Brain microvascular endothelial cell (primary cell): Measurements from ENCODE around the gene CRYBG3.
"Not testable (repeated sequence)": the region's sequence is repeated elsewhere in the genome, so short reads cannot be mapped to it uniquely, and the experiment has no call there.

ENCODE experiments used
- DNase-seq: peaks from one replicate; pipeline ENCODE4 v3.0.0-alpha.2; 2020
- H3K27ac ChIP-seq: fragments of 250-450 bp; sonication (Bioruptor Pico); 2 replicates; pipeline ENCODE4 v1.5.1; 2020; ENCODE audit warnings: mild to moderate bottlenecking, moderate library complexity
- H3K27me3 ChIP-seq: fragments of 250-450 bp; sonication (Bioruptor Pico); replicated peaks from 2 replicates; pipeline ENCODE4 v1.5.1; 2020; ENCODE audit warnings: mild to moderate bottlenecking
- H3K36me3 ChIP-seq: fragments of 250-450 bp; sonication (Bioruptor Pico); replicated peaks from 2 replicates; pipeline ENCODE4 v1.5.1; 2020; ENCODE audit warnings: mild to moderate bottlenecking
- H3K4me3 ChIP-seq: 2 replicates; pipeline ENCODE4 v1.5.1; 2011; ENCODE audit warnings: low read depth, mild to moderate bottlenecking, control low read depth, low read length, moderate library complexity
- CTCF ChIP-seq: IDR thresholded peaks from 2 replicates; pipeline ENCODE4 v1.5.1; 2011; ENCODE audit warnings: low read depth, mild to moderate bottlenecking, moderate library complexity, low read length, control low read depth, inconsistent platforms; ENCODE audit errors: missing control alignments
- in situ Hi-C: cut with HindIII; loops from 2 replicates; pipeline ENCODE4 v1.10.0; 2017; ENCODE audit warnings: low sequenced_read_pairs, low pct_ligation_motif_present

CRYBG3 gene

GRCh38 chr3:97829198-97829597 lies 7.4 kb downstream of the CRYBG3 start:
- in situ Hi-C loops = no loop called here
- Histone ChIP-seq H3K4me3 (no peak overlapping the region), H3K27me3 (no peaks in the 10 kb centered on the region), H3K27ac (no peak overlapping the region), H3K36me3 (no peaks in the 10 kb centered on the region)
- no peak for DNase-seq
- TF ChIP-seq CTCF = no peak

DNA sequence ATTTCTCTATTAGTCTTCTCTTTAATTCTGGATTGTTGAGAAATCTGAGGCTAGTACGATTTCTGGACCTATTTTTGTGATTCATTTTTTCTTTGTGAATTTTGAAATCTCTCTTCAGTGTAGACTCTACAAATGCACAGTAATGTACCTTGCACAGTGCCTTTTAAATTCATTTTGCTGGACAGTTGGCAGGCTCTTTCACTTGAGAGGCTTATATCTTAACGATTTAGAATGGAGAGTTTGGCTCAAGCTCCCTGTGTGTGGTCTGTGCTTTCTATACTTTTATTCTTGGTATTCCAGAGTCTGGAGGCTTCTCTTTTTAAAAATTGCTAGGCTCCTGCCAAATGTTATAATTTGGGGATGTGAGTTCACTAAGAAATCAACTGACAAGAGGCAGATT lies 8.8 kb downstream of the CRYBG3 start:
- H3K27ac ChIP-seq = no peak overlapping the region
- no peaks in the 10 kb centered on the region for H3K36me3 ChIP-seq
- in situ Hi-C loops = no loop called here
- no peak for DNase-seq
- H3K27me3 ChIP-seq = no peaks in the 10 kb centered on the region
- no peak overlapping the region for H3K4me3 ChIP-seq
- TF ChIP-seq CTCF = no peak

DNA sequence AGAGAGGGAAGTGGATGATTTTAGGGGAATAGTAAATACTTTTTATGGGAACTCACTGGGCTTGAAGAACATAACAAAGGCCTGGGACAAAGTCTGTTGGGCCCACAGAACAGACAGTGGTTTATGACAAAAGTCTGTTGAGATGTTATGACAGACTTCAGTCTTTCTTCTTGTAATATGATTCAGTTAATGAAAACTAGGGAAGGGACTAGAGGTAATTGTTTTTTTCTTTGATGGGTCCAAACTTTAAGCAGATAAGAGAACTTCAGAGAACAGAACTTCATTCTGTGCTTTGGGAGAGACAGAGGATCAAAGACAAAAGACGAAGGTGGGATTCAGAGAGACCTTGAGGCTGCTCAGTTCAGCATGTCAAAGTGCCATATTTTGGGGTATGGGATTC lies 9.3 kb downstream of the CRYBG3 start:
- H3K4me3 ChIP-seq = no peak overlapping the region
- in situ Hi-C loops = no loop called here
- no peak for DNase-seq
- no peaks in the 10 kb centered on the region for H3K27me3 ChIP-seq
- H3K27ac ChIP-seq = no peak overlapping the region
- no peak for TF ChIP-seq CTCF
- no peaks in the 10 kb centered on the region for H3K36me3 ChIP-seq

DNA sequence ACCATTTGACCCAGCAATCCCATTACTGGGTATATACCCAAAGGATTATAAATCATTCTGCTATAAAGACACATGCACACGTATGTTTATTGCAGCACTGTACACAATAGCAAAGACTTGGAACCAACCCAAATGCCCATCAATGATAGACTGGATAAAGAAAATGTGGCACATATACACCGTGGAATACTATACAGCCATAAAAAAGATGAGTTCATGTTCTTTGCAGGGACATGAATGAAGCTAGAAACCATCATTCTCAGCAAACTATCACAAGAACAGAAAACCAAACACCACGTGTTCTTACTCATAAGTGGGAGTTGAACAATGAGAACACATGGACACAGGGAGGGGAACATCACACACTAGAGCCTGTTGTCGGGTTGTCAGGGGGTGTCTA lies 11.4 kb downstream of the CRYBG3 start:
- in situ Hi-C loops, H3K27ac ChIP-seq, H3K36me3 ChIP-seq, H3K27me3 ChIP-seq, H3K4me3 ChIP-seq, DNase-seq: not testable (repeated sequence)

- no peak for TF ChIP-seq CTCF
- H3K4me3 ChIP-seq = no peak overlapping the region
- no peaks in the 10 kb centered on the region for H3K36me3 ChIP-seq
- peak; percentile 63 for DNase-seq
- in situ Hi-C loops = no loop called here
- H3K27ac ChIP-seq = no peak overlapping the region
- H3K27me3 ChIP-seq = no peaks in the 10 kb centered on the region
Measured at GRCh38 chr3:97835761-97836160, 13.9 kb downstream of the CRYBG3 start.

GRCh38 chr3:97838393-97838792 lies 16.6 kb downstream of the CRYBG3 start:
- Histone ChIP-seq H3K27ac (no peak overlapping the region), H3K36me3 (no peaks in the 10 kb centered on the region), H3K27me3 (no peaks in the 10 kb centered on the region), H3K4me3 (no peak overlapping the region)
- TF ChIP-seq CTCF = no peak
- in situ Hi-C loops = no loop called here
- no peak for DNase-seq
